ENCODE measurements around the gene ATP2A2.
"Not testable (repeated sequence)": the region's sequence is repeated elsewhere in the genome, so short reads cannot be mapped to it uniquely, and the experiment has no call there.

The ATP2A2 gene

GRCh38 chr12:110343736-110344555 lies 62.9 kb downstream of the ATP2A2 start:
- DNase-seq: no peak

GRCh38 chr12:110344657-110345056 lies 63.6 kb downstream of the ATP2A2 start:
- DNase-seq: no peak

GRCh38 chr12:110345176-110345661 lies 64.2 kb downstream of the ATP2A2 start:
- DNase-seq: no peak

- no peak for DNase-seq
Measured at GRCh38 chr12:110345963-110346362, 64.9 kb downstream of the ATP2A2 start.

GRCh38 chr12:110347767-110348166 lies 66.7 kb downstream of the ATP2A2 start:
- no peak for DNase-seq

GRCh38 chr12:110348431-110349059 lies 67.5 kb downstream of the ATP2A2 start:
- no peak for DNase-seq

GRCh38 chr12:110349096-110349495 lies 68.0 kb downstream of the ATP2A2 start:
- DNase-seq: no peak

- no peak for DNase-seq
Measured at GRCh38 chr12:110349514-110350151, 68.6 kb downstream of the ATP2A2 start.

- no peak for DNase-seq
Measured at GRCh38 chr12:110351119-110351518, 70.1 kb downstream of the ATP2A2 start.

- DNase-seq: no peak
Measured at GRCh38 chr12:110352401-110352800, 71.4 kb downstream of the ATP2A2 start.

GRCh38 chr12:110353211-110353965 lies 72.3 kb downstream of the ATP2A2 start:
- DNase-seq: no peak

- no peak for DNase-seq
Measured at GRCh38 chr12:110354172-110354780, 73.2 kb downstream of the ATP2A2 start.

GRCh38 chr12:110355073-110355472 lies 74.0 kb downstream of the ATP2A2 start:
- DNase-seq: no peak

GRCh38 chr12:110358384-110359097 lies 77.5 kb downstream of the ATP2A2 start:
- DNase-seq: not testable (repeated sequence)

GRCh38 chr12:110361216-110361615 lies 80.2 kb downstream of the ATP2A2 start:
- DNase-seq: no peak

GRCh38 chr12:110365489-110366320 lies 84.7 kb downstream of the ATP2A2 start:
- DNase-seq: no peak

- no peak for DNase-seq
Measured at GRCh38 chr12:110366321-110367142, 85.5 kb downstream of the ATP2A2 start.

GRCh38 chr12:110367181-110367864 lies 86.3 kb downstream of the ATP2A2 start:
- no peak for DNase-seq

- DNase-seq: no peak
Measured at GRCh38 chr12:110369992-110370391, 88.9 kb downstream of the ATP2A2 start.
